Ovary (tissue), 3 donors: ENCODE measurements around the gene MEGF9.

Experiments used
- CTCF ChIP-seq, 3 donors: fragments of 450-650 bp in 2 of 3; fragments of 200-600 bp in 1 of 3; IDR thresholded peaks; one replicate each; pipeline versions ENCODE4 v1.5.1 to v1.8.0; 2016 to 2022; ENCODE audit warnings: antibody characterized with exemption in 3 of 3, mild to moderate bottlenecking in 1 of 3
- EP300 ChIP-seq: sonication (generic); formaldehyde crosslinking; IDR thresholded peaks from one replicate; pipeline ENCODE4 v1.6.1; 2017; ENCODE audit warnings: antibody characterized with exemption
- POLR2A ChIP-seq: fragments of 450-650 bp; IDR thresholded peaks from one replicate; pipeline ENCODE4 v1.6.1; 2017; ENCODE audit warnings: antibody characterized with exemption, mild to moderate bottlenecking, moderate library complexity
- donor health status: DM: no; HTN: no; CAD: no.

- no peak for TF ChIP-seq CTCF (IDR thresholded peaks at IDR 0.05)
- no peak for TF ChIP-seq POLR2A
- TF ChIP-seq EP300, result no peak
Observed at GRCh38 chr9:120557205-120557604, 157.1 kb downstream of the MEGF9 start.
